GM18858 (cell line): ENCODE measurements around the gene IQCB1.
A peak's percentile ranks its signal among the peaks of the same experiment; 100 is the strongest.
"Not testable (repeated sequence)": the region's sequence is repeated elsewhere in the genome, so short reads cannot be mapped to it uniquely, and the experiment has no call there.

Experiments used
- ATAC-seq: cut with Tn5 transposase; IDR thresholded peaks from one replicate; pipeline ENCODE4 v1.9.1; 2021; ENCODE audit not compliant: unreplicated experiment

The IQCB1 gene

GRCh38 chr3:121834671-121835464 is at the start of gene IQCB1, which contains the start of gene EAF2:
TSS of gene IQCB1 (minus strand) at chr3:121835060. CDS start at chr3:121828960, 6,100 bp downstream.
TSS of gene EAF2 (plus strand) at chr3:121835209. CDS start at chr3:121835286, 77 bp downstream.
- ATAC-seq: peak; percentile 95

- ATAC-seq: no peak
These were observed 48.6 kb upstream of the IQCB1 start for GRCh38 chr3:121883507-121883906.

GRCh38 chr3:121878411-121878810 is 43.6 kb upstream of the IQCB1 start:
- no peak for ATAC-seq

- no peak for ATAC-seq
These were observed 36.6 kb upstream of the IQCB1 start for GRCh38 chr3:121871430-121871829.

- ATAC-seq: no peak
These were observed 35.9 kb upstream of the IQCB1 start for GRCh38 chr3:121870717-121871116.

GRCh38 chr3:121869736-121870135 is 34.9 kb upstream of the IQCB1 start:
- no peak for ATAC-seq

GRCh38 chr3:121863801-121864200 is 28.9 kb upstream of the IQCB1 start:
- ATAC-seq: no peak

GRCh38 chr3:121863247-121863646 is 28.4 kb upstream of the IQCB1 start:
- ATAC-seq: not testable (repeated sequence)

- ATAC-seq: not testable (repeated sequence)
These were observed 22.9 kb upstream of the IQCB1 start for GRCh38 chr3:121857778-121858177.

- ATAC-seq: no peak
These were observed 20.7 kb upstream of the IQCB1 start for GRCh38 chr3:121855555-121855954.

- ATAC-seq: no peak
These were observed 17.4 kb upstream of the IQCB1 start for GRCh38 chr3:121852256-121852655.

GRCh38 chr3:121844892-121845291 is 10.0 kb upstream of the IQCB1 start:
- no peak for ATAC-seq

GRCh38 chr3:121839962-121840361 is 5.1 kb upstream of the IQCB1 start:
- ATAC-seq: no peak

- no peak for ATAC-seq
These were observed 1.6 kb upstream of the IQCB1 start for GRCh38 chr3:121836481-121836880.

- ATAC-seq: no peak
These were observed 1.2 kb upstream of the IQCB1 start for GRCh38 chr3:121836064-121836463.

GRCh38 chr3:121835465-121835801 is 573 bp upstream of the IQCB1 start:
- ATAC-seq: peak; percentile 3

GRCh38 chr3:121834157-121834670 is 646 bp downstream of the IQCB1 start:
- no peak for ATAC-seq

- no peak for ATAC-seq
These were observed 11.9 kb downstream of the IQCB1 start for GRCh38 chr3:121822973-121823372.

- ATAC-seq: no peak
These were observed 13.2 kb downstream of the IQCB1 start for GRCh38 chr3:121821421-121822199.

- ATAC-seq: no peak
These were observed 15.6 kb downstream of the IQCB1 start for GRCh38 chr3:121819236-121819635.

GRCh38 chr3:121818578-121818977 is 16.3 kb downstream of the IQCB1 start:
- ATAC-seq: no peak

GRCh38 chr3:121817753-121818152 is 17.1 kb downstream of the IQCB1 start:
- no peak for ATAC-seq
